ENCODE results near the gene SCN8A.

SCN8A gene

GRCh38 chr12:51667269-51667668, 76.2 kb downstream of the SCN8A start:
- Histone ChIP-seq H3K4me3 (no peak overlapping the region), H3K27ac (no peak overlapping the region)
- TF ChIP-seq, protein P1, sequence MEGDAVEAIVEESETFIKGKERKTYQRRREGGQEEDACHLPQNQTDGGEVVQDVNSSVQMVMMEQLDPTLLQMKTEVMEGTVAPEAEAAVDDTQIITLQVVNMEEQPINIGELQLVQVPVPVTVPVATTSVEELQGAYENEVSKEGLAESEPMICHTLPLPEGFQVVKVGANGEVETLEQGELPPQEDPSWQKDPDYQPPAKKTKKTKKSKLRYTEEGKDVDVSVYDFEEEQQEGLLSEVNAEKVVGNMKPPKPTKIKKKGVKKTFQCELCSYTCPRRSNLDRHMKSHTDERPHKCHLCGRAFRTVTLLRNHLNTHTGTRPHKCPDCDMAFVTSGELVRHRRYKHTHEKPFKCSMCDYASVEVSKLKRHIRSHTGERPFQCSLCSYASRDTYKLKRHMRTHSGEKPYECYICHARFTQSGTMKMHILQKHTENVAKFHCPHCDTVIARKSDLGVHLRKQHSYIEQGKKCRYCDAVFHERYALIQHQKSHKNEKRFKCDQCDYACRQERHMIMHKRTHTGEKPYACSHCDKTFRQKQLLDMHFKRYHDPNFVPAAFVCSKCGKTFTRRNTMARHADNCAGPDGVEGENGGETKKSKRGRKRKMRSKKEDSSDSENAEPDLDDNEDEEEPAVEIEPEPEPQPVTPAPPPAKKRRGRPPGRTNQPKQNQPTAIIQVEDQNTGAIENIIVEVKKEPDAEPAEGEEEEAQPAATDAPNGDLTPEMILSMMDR (IDR thresholded peaks at IDR 0.05): no peak
- no peak for DNase-seq (ENCODE audit: low spot score)

- Histone ChIP-seq H3K4me3 (no peak overlapping the region), H3K27ac (no peak overlapping the region)
- TF ChIP-seq, protein P1 (IDR thresholded peaks at IDR 0.05): no peak
- DNase-seq (ENCODE audit: low spot score): no peak
These were observed 78.2 kb downstream of the SCN8A start for GRCh38 chr12:51669271-51669670.

GRCh38 chr12:51669996-51670395, 79.0 kb downstream of the SCN8A start:
- TF ChIP-seq, protein P1 (IDR thresholded peaks at IDR 0.05): no peak
- no peak overlapping the region for H3K27ac ChIP-seq
- DNase-seq (ENCODE audit: low spot score): no peak
- no peak overlapping the region for H3K4me3 ChIP-seq

- no peak for DNase-seq (ENCODE audit: low spot score)
- TF ChIP-seq, protein P1 (IDR thresholded peaks at IDR 0.05): no peak
- Histone ChIP-seq H3K4me3 (no peak overlapping the region), H3K27ac (no peak overlapping the region)
These were observed 81.3 kb downstream of the SCN8A start for GRCh38 chr12:51672334-51672733.

DNA sequence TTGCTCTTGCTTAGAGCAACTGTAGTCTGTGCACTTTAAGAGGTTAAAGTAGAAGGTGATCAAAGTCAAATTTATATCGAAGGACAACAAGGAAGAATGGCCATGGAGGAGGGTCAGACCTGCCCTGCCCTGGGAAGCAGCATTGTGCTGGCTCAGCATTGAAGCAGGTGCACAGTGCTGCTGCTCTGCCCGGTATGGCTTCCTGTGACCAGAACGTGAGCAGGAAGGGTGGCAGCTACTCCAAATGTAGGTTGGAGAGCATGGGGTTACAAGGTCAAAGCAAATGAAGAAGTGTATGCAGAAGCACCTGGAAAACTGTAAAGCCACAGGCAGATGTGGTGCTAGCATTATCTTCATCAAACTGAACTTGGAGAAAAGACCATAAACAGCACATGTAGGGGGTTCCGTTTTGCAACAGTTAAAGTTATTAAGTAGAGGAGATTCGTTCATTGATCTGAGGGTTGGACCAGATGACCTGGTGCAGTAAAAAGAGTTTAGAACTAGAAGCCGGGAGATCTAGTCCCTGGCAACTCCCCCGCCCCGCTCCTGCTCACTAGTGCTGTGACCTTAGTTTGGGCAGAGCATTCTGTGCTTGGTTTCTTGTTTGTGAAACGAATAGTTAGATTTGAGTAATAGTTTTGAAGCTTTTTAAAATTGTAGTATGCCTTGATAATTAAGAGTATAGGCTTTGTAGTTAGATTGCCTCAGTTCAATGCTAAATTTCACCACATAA, 84.2 kb downstream of the SCN8A start:
- Histone ChIP-seq H3K4me3 (no peak overlapping the region), H3K27ac (no peak overlapping the region)
- TF ChIP-seq, protein P1 (IDR thresholded peaks at IDR 0.05): no peak
- no peak for DNase-seq (ENCODE audit: low spot score)

- Histone ChIP-seq H3K27ac (no peak overlapping the region), H3K4me3 (no peak overlapping the region)
- DNase-seq (ENCODE audit: low spot score): no peak
- TF ChIP-seq, protein P1 (IDR thresholded peaks at IDR 0.05): no peak
These were observed 85.8 kb downstream of the SCN8A start for GRCh38 chr12:51676875-51677274.

GRCh38 chr12:51677284-51677968, 86.4 kb downstream of the SCN8A start:
- no peak for DNase-seq (ENCODE audit: low spot score)
- no peak overlapping the region for H3K4me3 ChIP-seq
- TF ChIP-seq, protein P1 (IDR thresholded peaks at IDR 0.05): no peak
- H3K27ac ChIP-seq: no peak overlapping the region
